Measurements from ENCODE around the gene CAPN5. TPM values are rescaled to one million over a fixed set of nuclear protein-coding genes. Genes with fewer than 3 reads are reported as not detected.

CAPN5 gene
- total RNA-seq, 1 donor from 2014 or later, result 4.0 TPM

GRCh38 chr11:77154381-77155081, 87.8 kb downstream of the CAPN5 start:
- no peak for DNase-seq (ENCODE audit: low spot score)
- intact Hi-C loops (cut with DNase I), result loop anchor here (1.0 kb wide), 1 partner anchor 27 kb away; no protein-coding TSS in a partner anchor

- no peak for DNase-seq (ENCODE audit: low spot score)
- intact Hi-C loops (cut with DNase I), result no loop called here
Measured at GRCh38 chr11:77155082-77155475, 88.3 kb downstream of the CAPN5 start.

GRCh38 chr11:77155556-77156130, 88.9 kb downstream of the CAPN5 start:
- no peak for DNase-seq (ENCODE audit: low spot score)
- intact Hi-C loops (cut with DNase I), result no loop called here

GRCh38 chr11:77156396-77157195, 89.8 kb downstream of the CAPN5 start:
- intact Hi-C loops (cut with DNase I), result no loop called here
- no peak for DNase-seq (ENCODE audit: low spot score)

GRCh38 chr11:77158041-77158695, 91.4 kb downstream of the CAPN5 start:
- intact Hi-C loops (cut with DNase I), result no loop called here
- DNase-seq (ENCODE audit: low spot score), result no peak

GRCh38 chr11:77159219-77159936, 92.6 kb downstream of the CAPN5 start:
- intact Hi-C loops (cut with DNase I), result no loop called here
- no peak for DNase-seq (ENCODE audit: low spot score)

- DNase-seq (ENCODE audit: low spot score), result no peak
- intact Hi-C loops (cut with DNase I), result no loop called here
Measured at GRCh38 chr11:77159937-77160495, 93.2 kb downstream of the CAPN5 start.

GRCh38 chr11:77163271-77163670, 96.5 kb downstream of the CAPN5 start:
- intact Hi-C loops (cut with DNase I), result no loop called here
- DNase-seq (ENCODE audit: low spot score), result no peak

- no peak for DNase-seq (ENCODE audit: low spot score)
- intact Hi-C loops (cut with DNase I), result no loop called here
Measured at GRCh38 chr11:77165066-77165465, 98.3 kb downstream of the CAPN5 start.

- no peak for DNase-seq (ENCODE audit: low spot score)
- intact Hi-C loops (cut with DNase I), result no loop called here
Measured at GRCh38 chr11:77166021-77166420, 99.2 kb downstream of the CAPN5 start.

GRCh38 chr11:77167111-77167626, 100.4 kb downstream of the CAPN5 start:
- DNase-seq (ENCODE audit: low spot score), result no peak
- intact Hi-C loops (cut with DNase I), result no loop called here

- intact Hi-C loops (cut with DNase I), result no loop called here
- DNase-seq (ENCODE audit: low spot score), result no peak
Measured at GRCh38 chr11:77167791-77168190, 101.0 kb downstream of the CAPN5 start.

GRCh38 chr11:77170107-77170506, 103.3 kb downstream of the CAPN5 start:
- no peak for DNase-seq (ENCODE audit: low spot score)
- intact Hi-C loops (cut with DNase I), result no loop called here

- no peak for DNase-seq (ENCODE audit: low spot score)
Measured at GRCh38 chr11:77171254-77171653, 104.5 kb downstream of the CAPN5 start.

GRCh38 chr11:77171885-77172665, 105.3 kb downstream of the CAPN5 start:
- DNase-seq (ENCODE audit: low spot score), result no peak
- intact Hi-C loops (cut with DNase I), result no loop called here

More at GRCh38 chr11:77171254-77171653, 104.5 kb downstream of the CAPN5 start:
- intact Hi-C loops (cut with DNase I), result no loop called here

- intact Hi-C loops (cut with DNase I), result no loop called here
- DNase-seq (ENCODE audit: low spot score), result no peak
Measured at GRCh38 chr11:77172666-77172982, 105.9 kb downstream of the CAPN5 start.

GRCh38 chr11:77173494-77173893, 106.7 kb downstream of the CAPN5 start:
- intact Hi-C loops (cut with DNase I), result no loop called here
- no peak for DNase-seq (ENCODE audit: low spot score)

GRCh38 chr11:77174559-77174958, 107.8 kb downstream of the CAPN5 start:
- intact Hi-C loops (cut with DNase I), result no loop called here
- DNase-seq (ENCODE audit: low spot score), result no peak

Data from cardiac septum (tissue), 1 donor.